ENCODE results near the gene PGBD5.

The PGBD5 gene

GRCh38 chr1:230376296-230376695 is 49.8 kb downstream of the PGBD5 start:
- DNase-seq (ENCODE audit: low spot score): no peak

DNA sequence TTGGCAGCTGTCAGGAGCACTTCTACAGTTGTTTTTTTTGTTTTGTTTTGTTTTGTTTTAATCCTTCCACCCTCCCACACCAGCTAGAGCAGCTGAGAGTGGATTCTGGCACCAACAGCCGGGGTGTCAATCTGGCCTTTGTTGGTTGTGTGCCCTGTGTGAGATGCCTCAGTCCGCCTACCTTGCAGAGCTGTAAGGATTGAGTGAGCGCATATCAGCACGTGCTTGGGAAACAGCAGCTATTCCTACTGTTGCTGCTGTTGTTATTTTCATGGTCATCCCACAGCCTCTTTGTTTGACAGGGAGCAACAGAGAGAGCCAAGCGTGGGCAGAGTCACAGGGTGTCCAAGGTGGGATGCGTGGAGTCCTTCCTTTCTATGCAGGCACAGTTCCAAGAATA is 50.4 kb downstream of the PGBD5 start:
- DNase-seq (ENCODE audit: low spot score): peak; percentile 61

DNA sequence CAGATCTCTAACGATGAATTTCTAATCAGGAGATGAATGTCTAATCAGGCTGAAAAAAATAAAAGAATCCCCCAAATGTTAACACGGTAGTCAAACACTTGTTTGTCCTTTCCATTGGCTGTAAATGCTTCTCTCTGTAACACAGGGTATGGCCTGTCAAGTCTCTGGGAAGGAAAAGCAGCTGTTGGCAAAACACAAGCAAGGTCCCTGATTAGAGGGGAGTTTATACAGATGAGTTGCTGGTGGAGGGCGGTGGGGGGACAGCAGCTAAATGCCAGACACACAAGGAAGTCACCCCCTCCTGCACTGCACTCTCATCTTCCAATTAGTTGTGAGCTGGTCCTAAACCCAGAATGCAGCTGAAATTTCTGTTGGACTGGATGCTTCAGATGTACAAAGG is 51.0 kb downstream of the PGBD5 start:
- no peak for DNase-seq (ENCODE audit: low spot score)

DNA sequence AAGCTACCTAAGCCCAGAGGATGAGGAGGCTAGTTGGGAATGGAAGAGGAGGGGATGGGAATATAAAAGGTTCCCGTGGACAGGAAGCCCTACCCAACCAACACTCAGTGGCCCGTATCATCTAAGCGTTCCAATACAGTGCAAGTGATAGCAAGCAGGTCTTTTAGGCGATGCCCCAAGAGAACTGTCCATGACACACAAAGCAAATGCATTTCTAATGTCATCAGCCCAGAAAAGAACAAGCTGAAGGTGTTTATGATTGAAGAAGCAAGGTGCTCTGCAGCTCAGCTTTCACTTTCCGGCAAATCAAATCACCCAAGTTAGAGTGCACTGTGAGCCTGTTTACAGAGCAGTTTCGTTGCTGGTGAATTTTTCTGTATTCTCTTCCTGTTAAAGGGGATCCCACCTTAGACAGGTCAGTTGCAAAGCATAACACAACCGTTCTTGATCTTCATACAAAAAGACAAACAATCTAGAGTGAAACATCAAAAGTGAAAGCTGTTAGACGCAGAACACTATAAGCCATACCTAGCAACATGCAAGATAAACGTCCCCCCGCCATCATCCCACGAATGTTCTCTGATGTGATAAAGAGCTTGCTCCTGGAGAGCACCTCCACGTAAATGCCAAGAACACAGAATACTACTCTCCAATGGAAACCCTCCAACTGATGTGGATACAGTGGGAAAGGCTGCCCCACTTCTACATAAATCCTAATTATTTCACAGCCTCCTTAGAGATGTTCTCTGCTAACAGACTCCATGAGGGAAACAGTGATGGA is 54.0 kb downstream of the PGBD5 start:
- DNase-seq (ENCODE audit: low spot score): no peak

DNA sequence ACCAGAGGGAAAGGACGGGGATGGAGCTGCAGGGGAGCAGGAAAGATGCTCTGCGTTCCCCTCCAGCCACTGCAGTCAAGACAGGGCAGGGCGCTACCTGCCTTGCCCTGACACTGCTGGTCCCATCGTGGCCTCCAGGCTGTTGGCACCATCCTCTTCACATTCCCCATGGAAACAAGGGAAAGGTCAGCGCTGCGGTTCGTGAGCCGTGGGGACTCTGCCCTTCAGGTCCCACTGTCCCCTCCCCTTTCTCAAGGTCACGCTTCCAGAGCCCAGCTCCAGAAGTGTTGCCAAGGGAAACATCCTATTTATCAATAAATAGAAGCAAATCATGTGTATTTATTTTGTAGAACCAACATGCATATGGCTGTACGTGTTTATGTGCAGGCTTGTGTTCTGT is 56.0 kb downstream of the PGBD5 start:
- DNase-seq (ENCODE audit: low spot score): no peak

DNA sequence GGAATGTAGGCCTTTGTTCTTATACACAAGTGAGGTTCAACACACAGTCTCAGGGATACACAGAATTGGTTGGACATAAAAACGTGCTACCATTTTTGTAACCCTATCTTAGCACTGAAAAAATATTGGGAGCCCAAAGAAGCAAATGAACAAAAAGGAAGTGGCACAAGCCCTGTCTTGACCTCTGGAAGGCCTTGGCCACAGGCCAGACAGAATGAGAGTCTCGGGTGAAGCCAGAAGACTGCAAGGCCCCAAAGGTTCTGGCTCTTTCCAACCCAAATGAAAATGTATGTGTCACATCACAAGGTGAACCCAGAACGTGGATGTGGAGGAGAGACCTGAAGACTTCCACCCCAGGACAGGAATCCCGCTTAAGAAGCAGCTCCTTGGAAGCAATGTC is 57.3 kb downstream of the PGBD5 start:
- no peak for DNase-seq (ENCODE audit: low spot score)

- no peak for DNase-seq (ENCODE audit: low spot score)
These were observed 57.8 kb downstream of the PGBD5 start for GRCh38 chr1:230368363-230368762.

- no peak for DNase-seq (ENCODE audit: low spot score)
These were observed 59.6 kb downstream of the PGBD5 start for GRCh38 chr1:230366504-230366915.

DNA sequence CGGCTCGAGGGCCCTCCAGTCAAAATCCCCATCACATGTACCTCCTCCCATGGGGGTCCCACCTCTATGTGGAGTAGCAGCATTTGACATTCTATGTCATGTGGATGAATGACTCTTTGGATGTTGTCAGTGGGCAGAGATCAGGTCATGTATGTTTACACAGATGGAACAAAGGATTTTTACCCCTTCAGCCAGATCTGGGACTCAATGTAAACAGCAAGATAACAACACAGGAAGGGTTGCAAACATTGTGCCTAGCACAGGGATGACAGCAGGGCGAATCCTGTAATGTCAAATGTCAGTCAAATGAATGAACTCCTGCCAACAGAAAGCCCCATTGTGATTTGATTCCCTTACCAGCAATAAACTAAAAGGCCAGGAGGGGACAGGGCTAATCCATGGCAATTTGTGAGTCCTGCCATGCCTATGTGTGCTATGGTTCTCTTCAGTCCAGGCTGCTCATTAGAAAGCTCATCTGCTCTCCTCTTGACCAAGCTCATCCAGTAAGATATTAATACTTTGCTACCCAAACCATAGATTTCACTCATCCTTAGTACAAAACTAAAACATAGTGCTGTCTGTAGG is 60.3 kb downstream of the PGBD5 start:
- DNase-seq (ENCODE audit: low spot score): no peak

DNA sequence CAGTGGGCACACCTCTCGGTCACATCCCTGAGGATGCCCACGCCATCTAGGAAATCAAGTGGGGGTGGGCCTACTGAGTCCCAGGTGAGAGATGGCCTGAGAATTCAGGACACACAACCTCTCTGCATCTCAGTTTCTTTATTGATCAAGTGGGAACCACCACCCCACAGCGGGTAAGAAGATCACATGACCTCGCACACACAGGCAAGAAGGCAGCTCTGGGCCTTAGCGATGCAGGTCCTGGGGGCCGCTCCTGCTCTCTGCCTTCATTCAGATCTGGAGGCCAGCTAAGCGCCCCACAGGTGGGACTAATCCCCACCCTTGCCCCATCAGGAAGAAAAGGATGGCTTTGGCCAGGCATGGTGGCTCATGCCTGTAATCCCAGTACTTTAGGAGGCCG is 63.2 kb downstream of the PGBD5 start:
- no peak for DNase-seq (ENCODE audit: low spot score)

GRCh38 chr1:230361941-230362340 is 64.2 kb downstream of the PGBD5 start:
- DNase-seq (ENCODE audit: low spot score): no peak

GRCh38 chr1:230359992-230360668 is 66.0 kb downstream of the PGBD5 start:
- no peak for DNase-seq (ENCODE audit: low spot score)

DNA sequence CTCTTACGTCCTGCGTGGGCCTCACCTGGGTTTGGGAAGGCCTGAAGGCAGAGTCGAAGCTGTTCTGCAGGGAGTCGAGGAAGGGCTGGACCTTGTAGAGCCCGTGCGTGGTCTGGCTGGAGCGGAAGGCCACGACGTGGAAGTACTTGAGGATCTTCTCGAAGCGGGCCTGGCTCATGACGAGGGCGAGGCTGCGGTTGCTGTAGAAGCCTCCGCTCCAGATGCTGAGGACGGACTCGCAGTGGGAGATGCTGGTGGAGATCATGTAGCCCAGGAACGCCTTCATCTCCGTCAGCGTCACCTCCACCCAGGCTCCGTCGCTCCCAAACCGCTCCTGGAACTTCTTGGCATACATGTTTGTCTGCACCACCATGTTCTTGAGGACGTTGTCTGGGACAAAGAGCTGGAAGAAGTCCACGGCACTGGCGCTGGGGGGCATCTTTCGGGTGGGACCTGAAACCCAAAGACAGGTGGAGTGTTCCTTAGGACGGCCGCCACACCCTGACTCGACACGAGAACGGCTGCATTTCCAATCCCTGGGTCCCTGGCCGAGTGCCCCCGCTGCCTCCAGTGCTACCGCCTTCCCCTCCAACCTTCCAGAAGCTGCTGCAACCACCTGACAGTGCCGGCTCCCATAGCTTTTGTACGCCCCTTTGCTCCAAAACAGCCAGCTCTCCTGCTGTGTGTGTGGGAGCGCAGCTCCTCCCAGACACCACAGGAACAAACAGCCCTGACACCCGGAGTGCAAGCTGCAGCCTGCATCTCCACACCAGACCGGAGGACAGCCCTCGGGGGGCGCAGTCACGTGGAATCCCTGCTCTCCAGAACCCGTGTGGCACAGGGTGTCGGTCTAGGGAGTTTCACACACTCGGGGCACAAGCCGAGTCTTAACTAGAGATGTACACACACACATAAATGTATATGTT is 69.0 kb downstream of the PGBD5 start:
- no peak for DNase-seq (ENCODE audit: low spot score)

GRCh38 chr1:230356190-230356589 is 69.9 kb downstream of the PGBD5 start:
- peak; percentile 67 for DNase-seq (ENCODE audit: low spot score)

DNA sequence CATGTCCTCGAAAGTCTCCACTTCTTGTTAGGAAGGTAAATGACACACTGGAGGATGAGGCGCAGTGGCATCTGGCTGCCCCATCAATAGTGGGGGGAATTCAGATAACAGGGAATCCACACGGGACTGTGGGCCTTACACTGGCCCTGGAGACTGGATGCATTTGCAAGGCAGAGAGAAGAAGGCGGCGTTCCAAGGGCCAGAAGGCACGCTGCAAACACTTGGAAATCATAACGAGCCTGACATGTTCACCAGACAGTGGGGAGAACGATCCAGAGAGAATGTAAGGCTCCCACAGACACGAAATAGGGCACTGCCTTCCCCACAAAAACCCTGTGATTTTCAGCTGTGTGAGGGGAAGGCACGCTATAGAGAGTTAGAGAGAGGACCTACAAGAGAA is 70.5 kb downstream of the PGBD5 start:
- DNase-seq (ENCODE audit: low spot score): peak; percentile 76

DNA sequence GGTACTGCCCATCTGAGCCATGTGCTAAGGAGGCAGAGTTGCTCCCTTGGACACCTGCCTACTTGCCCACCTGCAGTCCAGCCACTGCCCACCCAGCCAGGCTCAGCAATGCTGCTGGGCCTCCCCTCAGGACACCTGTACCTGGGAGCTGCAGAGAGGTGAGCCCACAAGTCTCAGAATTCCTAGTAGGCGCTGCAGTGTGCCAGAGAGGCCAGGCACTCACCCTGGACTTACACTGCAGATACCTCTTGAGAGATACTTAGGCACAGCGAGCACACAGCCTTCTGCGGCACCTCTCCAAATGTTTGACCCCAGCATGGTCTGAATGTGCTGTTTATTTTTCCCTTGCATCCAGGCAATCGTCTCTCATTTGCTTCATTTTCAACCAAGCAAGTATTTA is 71.0 kb downstream of the PGBD5 start:
- no peak for DNase-seq (ENCODE audit: low spot score)

DNA sequence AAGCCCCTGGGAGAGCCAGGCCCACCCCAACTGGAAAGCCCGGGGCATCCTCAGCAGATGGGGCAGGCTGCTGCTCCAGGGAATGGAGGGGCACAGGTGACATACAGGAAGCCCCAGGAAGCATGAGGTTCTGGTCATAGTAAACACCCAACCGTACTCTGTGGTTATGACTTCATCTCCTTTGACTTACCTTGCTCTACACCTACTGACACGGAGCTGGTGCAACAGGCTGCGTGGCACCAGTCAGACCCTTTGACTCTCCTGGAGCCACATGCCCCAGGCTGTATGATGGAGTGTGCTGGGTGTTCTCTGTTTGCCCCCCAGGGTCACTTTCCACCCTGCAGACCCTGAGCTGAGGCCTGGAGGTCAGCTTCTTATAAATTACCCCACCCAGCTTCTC is 72.1 kb downstream of the PGBD5 start:
- DNase-seq (ENCODE audit: low spot score): no peak

- no peak for DNase-seq (ENCODE audit: low spot score)
These were observed 73.6 kb downstream of the PGBD5 start for GRCh38 chr1:230352537-230352936.

DNA sequence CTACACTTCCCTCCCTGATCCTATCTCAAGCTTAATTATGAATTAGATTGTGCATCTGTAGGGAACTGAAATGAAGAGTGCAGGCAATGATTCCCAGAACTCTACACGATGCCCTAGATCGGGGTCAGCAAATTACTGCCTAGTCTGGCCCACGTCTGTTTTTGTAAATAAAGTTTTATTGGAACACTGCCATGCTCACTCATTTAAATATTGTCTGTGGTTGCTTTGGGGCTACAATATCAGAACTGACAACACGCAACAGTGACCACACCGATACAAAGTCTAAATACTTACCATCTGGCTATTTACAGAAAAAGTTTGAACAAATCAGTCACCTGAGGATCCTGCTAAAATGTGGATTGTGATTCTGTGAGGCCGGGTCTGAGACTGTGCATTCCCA is 74.1 kb downstream of the PGBD5 start:
- DNase-seq (ENCODE audit: low spot score): no peak

DNA sequence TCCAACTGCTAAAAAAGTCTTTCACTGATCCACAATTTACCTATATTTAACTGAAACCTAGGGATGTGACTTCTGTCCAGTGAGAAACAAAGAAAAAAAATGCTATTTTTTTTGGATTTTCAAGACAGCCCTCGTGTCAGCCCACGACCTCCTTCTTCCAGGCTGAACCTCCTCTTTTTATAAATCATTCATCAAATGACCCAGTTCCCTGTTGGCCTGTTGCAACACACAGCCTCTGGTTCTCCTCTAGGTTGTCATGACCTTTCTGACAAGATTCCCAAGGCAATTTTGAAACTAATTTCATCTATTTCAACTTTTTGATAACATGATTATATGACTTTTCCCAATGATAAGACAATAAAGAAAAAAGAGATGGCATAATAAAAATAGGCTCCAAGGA is 74.6 kb downstream of the PGBD5 start:
- no peak for DNase-seq (ENCODE audit: low spot score)

DNA sequence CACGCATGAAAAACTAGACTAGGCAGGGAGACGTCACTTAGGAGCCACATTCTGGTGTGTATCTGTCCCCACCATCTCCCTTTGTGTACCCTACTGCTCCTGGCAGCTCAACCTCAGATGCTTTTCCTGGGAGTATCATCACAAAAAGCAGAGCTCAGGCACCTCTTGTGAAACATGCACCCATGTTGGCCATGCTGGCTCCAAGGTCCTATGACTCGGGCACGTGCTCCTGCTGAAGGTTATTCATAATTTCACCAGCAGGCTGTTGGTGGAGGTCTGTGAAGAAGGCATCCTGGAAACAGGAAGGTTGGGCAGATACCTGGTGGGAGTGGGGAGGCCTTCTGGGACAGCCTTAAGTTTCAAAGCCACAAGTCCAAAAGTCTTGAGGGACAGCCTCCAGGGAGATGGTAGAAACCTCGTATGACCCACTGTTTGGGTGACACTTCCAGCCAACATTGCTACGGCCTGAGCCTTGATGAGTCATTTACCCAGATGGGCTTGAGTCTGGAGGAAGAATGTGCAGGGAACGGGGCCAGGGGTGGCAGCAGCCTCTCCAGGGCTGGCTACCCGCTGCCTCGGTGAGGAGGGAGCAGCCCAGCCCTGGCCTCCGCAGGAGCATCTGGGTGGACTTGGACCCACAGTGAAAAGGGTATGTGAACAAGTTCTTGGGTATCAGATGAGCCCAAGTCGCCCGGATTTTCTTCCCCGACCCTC is 75.8 kb downstream of the PGBD5 start:
- no peak for DNase-seq (ENCODE audit: low spot score)

GRCh38 chr1:230349020-230349393 is 77.1 kb downstream of the PGBD5 start:
- DNase-seq (ENCODE audit: low spot score): no peak

Measured in cerebellar cortex (tissue), 1 donor.